Neural cell (in vitro differentiated cells): ENCODE measurements around the gene IL31. TPM values are rescaled to one million over a fixed set of nuclear protein-coding genes. Genes with fewer than 3 reads are reported as not detected.

Source experiments
- H2AFZ ChIP-seq: fragments of 200-600, 300-800 bp; sonication (generic), shearing (Covaris generic); 2 replicates; pipeline ENCODE4 v1.6.0; 2014; ENCODE audit warnings: low read depth, mild to moderate bottlenecking, antibody characterized with exemption, low read length, moderate library complexity
- H3F3A ChIP-seq: fragments of 200-600 bp; shearing (Covaris generic); 2 replicates; pipeline ENCODE4 v1.6.1; 2016; ENCODE audit warnings: mild to moderate bottlenecking, moderate library complexity, mixed read lengths, antibody characterized with exemption, low read length; ENCODE audit not compliant: insufficient read depth, poor library complexity, severe bottlenecking
- H3K27ac ChIP-seq: fragments of 200-600, 300-800 bp; sonication (generic), shearing (Covaris generic); 2 replicates; pipeline ENCODE4 v1.5.1; 2014; ENCODE audit warnings: mild to moderate bottlenecking, low read length, moderate library complexity
- H3K27me3 ChIP-seq: fragments of 300-800, 200-600 bp; sonication (generic), shearing (Covaris generic); 2 replicates; pipeline ENCODE4 v1.6.0; 2014; ENCODE audit warnings: mild to moderate bottlenecking, low read depth, low read length, moderate library complexity; ENCODE audit not compliant: insufficient read depth
- H3K36me3 ChIP-seq: fragments of 300-800, 200-600 bp; sonication (generic), shearing (Covaris generic); 2 replicates; pipeline ENCODE4 v1.5.1; 2014; ENCODE audit warnings: mild to moderate bottlenecking, antibody characterized with exemption, low read length, moderate library complexity; ENCODE audit not compliant: insufficient read depth
- H3K4me2 ChIP-seq: fragments of 300-800, 200-600 bp; sonication (generic), shearing (Covaris generic); 2 replicates; pipeline ENCODE4 v1.6.0; 2014; ENCODE audit warnings: mild to moderate bottlenecking, low read length
- H3K4me3 ChIP-seq: fragments of 300-800, 200-600 bp; sonication (generic), shearing (Covaris generic); 2 replicates; pipeline ENCODE4 v1.5.1; 2014; ENCODE audit warnings: mild to moderate bottlenecking, low read length, moderate library complexity
- H3K79me2 ChIP-seq: fragments of 200-600 bp; shearing (Covaris generic); replicated peaks from 2 replicates; pipeline ENCODE4 v1.6.0; 2014; ENCODE audit warnings: mild to moderate bottlenecking, low read length, moderate library complexity; ENCODE audit not compliant: insufficient read depth
- H3K9ac ChIP-seq: fragments of 300-800, 200-600 bp; sonication (generic), shearing (Covaris generic); 2 replicates; pipeline ENCODE4 v1.6.1; 2016; ENCODE audit warnings: mild to moderate bottlenecking, low read length, mixed read lengths
- H3K9me2 ChIP-seq: fragments of 200-600 bp; shearing (Covaris generic); 2 replicates; pipeline ENCODE4 v1.6.1; 2016; ENCODE audit warnings: mild to moderate bottlenecking, low read length, mixed read lengths; ENCODE audit not compliant: insufficient read depth
- H3K9me3 ChIP-seq: fragments of 200-600, 300-800 bp; sonication (generic), shearing (Covaris generic); 2 replicates; pipeline ENCODE4 v1.6.1; 2016; ENCODE audit warnings: mild to moderate bottlenecking, mixed run types, low read length, moderate library complexity, mixed read lengths
- H4K20me1 ChIP-seq: fragments of 200-600 bp; shearing (Covaris generic); 2 replicates; pipeline ENCODE4 v1.6.1; 2016; ENCODE audit warnings: mild to moderate bottlenecking, mixed run types; ENCODE audit not compliant: insufficient read depth
- CTCF ChIP-seq: fragments of 450-650 bp; IDR thresholded peaks from 2 replicates; pipeline ENCODE4 v1.5.1; 2014; ENCODE audit warnings: antibody characterized with exemption, mild to moderate bottlenecking, moderate library complexity; ENCODE audit not compliant: poor library complexity, severe bottlenecking
- EP300 ChIP-seq: fragments of 450-650 bp; conservative IDR thresholded peaks from 2 replicates; pipeline ENCODE4 v1.6.1; 2014; ENCODE audit warnings: antibody characterized with exemption, mild to moderate bottlenecking, moderate library complexity; ENCODE audit not compliant: poor library complexity, severe bottlenecking
- EZH2 ChIP-seq: fragments of 200-600, 300-800 bp; shearing (Covaris generic), sonication (generic); IDR thresholded peaks from 2 replicates; pipeline ENCODE4 v1.6.1; 2014; ENCODE audit warnings: antibody characterized with exemption, low read length, borderline replicate concordance, mild to moderate bottlenecking; ENCODE audit not compliant: insufficient read depth, poor library complexity, severe bottlenecking
- MXI1 ChIP-seq: fragments of 450-650 bp; conservative IDR thresholded peaks from 2 replicates; pipeline ENCODE4 v1.6.1; 2014; ENCODE audit warnings: antibody characterized with exemption, mild to moderate bottlenecking; ENCODE audit not compliant: poor library complexity, severe bottlenecking
- POLR2AphosphoS5 ChIP-seq: IDR thresholded peaks from 2 replicates; pipeline ENCODE4 v1.6.1; 2012
- RAD21 ChIP-seq: fragments of 450-650 bp; conservative IDR thresholded peaks from 2 replicates; pipeline ENCODE4 v1.6.1; 2014; ENCODE audit warnings: antibody characterized with exemption, mild to moderate bottlenecking, moderate library complexity
- REST ChIP-seq: IDR thresholded peaks from 2 replicates; pipeline ENCODE4 v1.6.1; 2012; ENCODE audit warnings: borderline replicate concordance
- SMC3 ChIP-seq: fragments of 450-650 bp; conservative IDR thresholded peaks from 2 replicates; pipeline ENCODE4 v1.6.1; 2014; ENCODE audit warnings: antibody characterized with exemption, mild to moderate bottlenecking, moderate library complexity; ENCODE audit not compliant: poor library complexity
- TAF1 ChIP-seq: IDR thresholded peaks from 2 replicates; pipeline ENCODE4 v1.6.1; 2012; ENCODE audit warnings: low read depth
- polyA plus RNA-seq: library from polyadenylated mRNA; depleted of rRNA; stranded (reverse); fragments of >200 nt; gene quantifications from 2 replicates; pipeline ENCODE4 v1.2.3, GENCODE V29; 2014

Gene IL31
- polyA plus RNA-seq, 1 donor from 2014 or later, result not detected

GRCh38 chr12:122144885-122145284 is 29.1 kb downstream of the IL31 start:
- H3K36me3 ChIP-seq, result peaks cover 10% of the 10 kb centered on the region
- no peak overlapping the region for H3K27ac ChIP-seq
- no peak for TF ChIP-seq MXI1
- no peak for TF ChIP-seq EZH2
- no peak for TF ChIP-seq RAD21
- TF ChIP-seq TAF1, result no peak
- no peak for TF ChIP-seq EP300
- TF ChIP-seq REST, result no peak
- no peak for TF ChIP-seq POLR2AphosphoS5
- TF ChIP-seq SMC3, result no peak
- TF ChIP-seq CTCF, result no peak

GRCh38 chr12:122142857-122143256 is 31.2 kb downstream of the IL31 start:
- TF ChIP-seq POLR2AphosphoS5, result no peak
- TF ChIP-seq TAF1, result no peak
- TF ChIP-seq SMC3, result no peak
- TF ChIP-seq EZH2, result no peak
- no peak for TF ChIP-seq EP300
- no peak for TF ChIP-seq RAD21
- no peak for TF ChIP-seq CTCF
- no peak for TF ChIP-seq REST
- TF ChIP-seq MXI1, result no peak

More at GRCh38 chr12:122144885-122145284, 29.1 kb downstream of the IL31 start:
- Histone ChIP-seq H2AFZ (no peak overlapping the region), H4K20me1 (no peaks in the 10 kb centered on the region), H3K4me2 (no peak overlapping the region), H3K79me2 (no peaks in the 10 kb centered on the region), H3F3A (no peaks in the 10 kb centered on the region), H3K27me3 (no peaks in the 10 kb centered on the region), H3K9me3 (no peaks in the 10 kb centered on the region), H3K4me3 (no peak overlapping the region), H3K9me2 (no peaks in the 10 kb centered on the region), H3K9ac (no peak overlapping the region)

More at GRCh38 chr12:122142857-122143256, 31.2 kb downstream of the IL31 start:
- H3F3A ChIP-seq, result no peaks in the 10 kb centered on the region
- no peaks in the 10 kb centered on the region for H4K20me1 ChIP-seq
- H3K4me3 ChIP-seq, result no peak overlapping the region
- H3K4me2 ChIP-seq, result no peak overlapping the region
- H3K79me2 ChIP-seq, result no peaks in the 10 kb centered on the region
- H3K36me3 ChIP-seq, result peaks cover 10% of the 10 kb centered on the region
- no peak overlapping the region for H2AFZ ChIP-seq
- H3K9ac ChIP-seq, result no peak overlapping the region
- no peaks in the 10 kb centered on the region for H3K9me2 ChIP-seq
- no peaks in the 10 kb centered on the region for H3K9me3 ChIP-seq
- H3K27me3 ChIP-seq, result no peaks in the 10 kb centered on the region
- H3K27ac ChIP-seq, result no peak overlapping the region
